HG03196 (cell line): ENCODE data around the gene MTUS2.

Experiments
- ATAC-seq: cut with Tn5 transposase; IDR thresholded peaks from one replicate; pipeline ENCODE4 v1.9.1; 2021; ENCODE audit not compliant: unreplicated experiment

Gene MTUS2

DNA sequence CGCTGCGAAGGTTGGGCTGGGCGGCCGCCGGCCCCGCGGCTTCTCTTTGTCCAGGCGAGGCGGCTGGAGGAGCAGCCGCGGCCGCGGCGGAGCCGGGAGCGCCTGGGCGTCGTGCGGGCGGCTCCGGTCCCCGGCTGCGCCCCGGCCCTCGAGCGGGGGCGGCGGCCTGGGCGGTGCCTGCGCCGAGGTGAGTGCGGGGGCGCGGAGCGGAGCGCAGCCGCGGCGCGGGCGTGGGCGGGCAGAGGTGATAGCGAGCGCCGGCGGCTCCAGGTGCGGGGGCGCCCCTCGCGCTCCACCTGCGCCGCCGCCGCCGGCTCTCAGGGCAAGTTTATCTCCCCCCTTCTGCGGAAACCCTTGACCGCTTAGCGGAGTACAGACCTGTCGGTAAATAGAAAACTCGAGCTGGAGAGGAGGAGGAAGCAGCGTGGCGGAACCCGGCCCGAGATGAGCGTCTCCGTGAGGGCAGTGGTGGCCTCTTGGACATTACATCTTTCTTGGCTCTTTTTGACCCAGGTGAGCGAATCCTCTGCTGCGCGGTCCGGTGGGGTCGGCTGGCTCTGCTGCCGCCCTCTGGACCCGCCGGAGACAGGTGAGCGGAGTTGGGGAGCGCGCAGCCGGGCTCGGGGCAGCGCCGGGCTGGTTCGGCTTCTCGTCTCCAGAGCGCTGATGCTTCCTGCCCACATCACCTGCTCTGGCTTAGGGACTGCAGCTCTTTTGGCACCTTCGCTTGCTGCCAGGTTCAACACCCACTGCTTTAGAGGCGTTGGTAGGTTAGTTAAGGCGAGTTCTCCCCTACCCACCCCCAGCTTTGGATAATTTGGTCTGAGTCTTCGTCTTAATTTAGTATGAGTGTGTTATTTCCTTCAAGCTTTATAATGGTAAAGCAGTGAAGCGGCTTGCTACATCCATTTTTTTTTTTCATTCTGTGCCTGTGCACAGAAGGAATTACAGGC, at the start of gene MTUS2:
TSS of gene MTUS2 (plus strand) at position 241 of the 953 bp plus-strand sequence.
- no peak for ATAC-seq

DNA sequence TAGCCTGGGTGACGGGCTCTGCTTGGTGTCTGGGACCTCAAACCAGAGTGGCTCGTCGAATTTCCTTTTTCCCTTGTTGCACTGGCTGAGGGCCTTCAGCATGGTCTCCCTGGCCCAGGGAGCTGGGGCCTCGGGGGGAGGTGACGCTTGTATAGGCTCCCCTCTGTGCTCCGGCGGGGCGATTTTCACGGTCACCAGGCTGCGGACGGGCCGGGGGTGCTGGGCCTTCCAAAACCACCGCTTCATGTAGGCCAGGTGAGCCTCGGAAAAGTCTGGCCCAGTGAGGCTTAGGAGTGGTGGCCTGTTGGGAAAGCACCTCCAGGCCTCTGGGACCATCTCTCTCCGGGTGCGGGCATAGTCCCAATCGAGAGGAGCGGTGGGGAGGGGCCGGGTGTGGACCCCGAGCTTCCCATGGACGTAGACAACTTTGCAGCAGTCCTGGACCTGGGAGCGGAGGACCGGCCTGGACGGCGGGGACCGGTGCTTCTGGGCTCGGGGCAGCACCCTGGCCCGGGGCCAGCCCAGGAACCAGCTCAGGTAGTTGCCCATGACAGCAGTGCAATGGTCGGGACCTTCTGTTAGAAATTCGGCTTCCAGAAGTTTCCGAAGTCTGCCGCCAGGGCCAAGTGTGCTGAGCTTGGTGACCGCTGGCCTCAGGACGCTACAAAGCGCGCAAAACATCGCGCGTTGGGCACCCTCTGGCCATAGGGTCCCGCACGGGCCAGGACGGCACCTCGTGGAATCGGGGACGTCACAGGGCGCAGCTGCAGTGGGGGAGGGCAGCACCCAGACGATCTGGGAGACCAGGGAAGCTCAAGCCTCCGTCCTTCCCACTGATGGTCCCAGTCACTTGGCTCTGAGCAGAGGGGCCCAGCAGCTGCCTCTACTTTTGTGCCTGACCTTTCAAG, 41.6 kb upstream of the MTUS2 start:
- no peak for ATAC-seq

DNA sequence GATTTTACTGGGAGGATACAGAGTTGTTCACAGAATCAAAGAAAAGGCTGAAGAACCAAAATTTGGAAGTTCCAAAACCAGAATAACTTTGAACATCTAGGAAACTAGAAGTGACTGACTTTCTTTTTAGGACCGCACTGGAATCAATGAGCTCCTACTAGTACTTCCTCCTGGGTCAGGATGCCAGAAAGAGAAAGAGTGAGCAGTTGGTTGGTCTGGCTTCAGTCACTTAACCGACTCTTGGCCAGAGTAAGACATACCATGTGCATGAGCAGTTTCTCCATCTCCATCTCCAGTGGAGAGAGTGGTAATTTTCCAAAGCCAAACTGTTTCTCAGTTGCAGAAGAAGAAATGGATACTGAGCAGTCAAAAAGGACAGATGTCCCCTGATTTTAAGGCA, 27.1 kb upstream of the MTUS2 start:
- no peak for ATAC-seq

DNA sequence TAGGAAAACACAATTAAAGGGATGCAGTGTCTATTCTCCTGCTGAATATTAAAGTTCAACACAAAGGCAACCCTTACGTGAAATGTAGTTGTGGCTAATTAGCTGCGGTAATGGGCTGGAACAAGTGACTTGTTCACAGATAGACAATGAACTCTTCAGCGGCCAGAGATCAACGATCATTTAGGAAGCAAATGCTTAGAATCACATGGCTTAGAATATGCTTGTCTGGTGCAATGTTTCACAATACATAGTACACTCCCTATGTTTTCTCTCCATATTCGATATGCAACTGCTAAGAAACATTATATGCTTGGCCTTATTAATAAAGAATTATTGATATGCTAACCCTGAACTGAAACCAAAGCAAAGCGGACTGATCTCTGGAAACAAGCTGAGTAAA, 25.7 kb upstream of the MTUS2 start:
- no peak for ATAC-seq

DNA sequence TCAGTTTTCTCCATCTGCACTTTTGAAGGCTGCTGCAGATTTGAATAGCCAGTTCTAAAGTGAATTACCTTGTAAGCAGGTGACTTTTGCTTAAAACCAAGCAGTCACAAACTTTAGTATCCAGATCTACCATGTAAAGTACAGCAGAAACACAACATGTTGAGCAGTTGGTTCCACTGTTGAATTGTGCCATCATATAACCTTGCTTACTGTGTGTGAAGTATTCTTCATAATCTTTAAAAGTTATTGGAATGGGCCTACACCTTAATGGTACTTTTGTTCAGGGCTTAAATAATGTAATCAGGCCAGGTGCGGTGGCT, 23.2 kb upstream of the MTUS2 start:
- ATAC-seq = no peak

DNA sequence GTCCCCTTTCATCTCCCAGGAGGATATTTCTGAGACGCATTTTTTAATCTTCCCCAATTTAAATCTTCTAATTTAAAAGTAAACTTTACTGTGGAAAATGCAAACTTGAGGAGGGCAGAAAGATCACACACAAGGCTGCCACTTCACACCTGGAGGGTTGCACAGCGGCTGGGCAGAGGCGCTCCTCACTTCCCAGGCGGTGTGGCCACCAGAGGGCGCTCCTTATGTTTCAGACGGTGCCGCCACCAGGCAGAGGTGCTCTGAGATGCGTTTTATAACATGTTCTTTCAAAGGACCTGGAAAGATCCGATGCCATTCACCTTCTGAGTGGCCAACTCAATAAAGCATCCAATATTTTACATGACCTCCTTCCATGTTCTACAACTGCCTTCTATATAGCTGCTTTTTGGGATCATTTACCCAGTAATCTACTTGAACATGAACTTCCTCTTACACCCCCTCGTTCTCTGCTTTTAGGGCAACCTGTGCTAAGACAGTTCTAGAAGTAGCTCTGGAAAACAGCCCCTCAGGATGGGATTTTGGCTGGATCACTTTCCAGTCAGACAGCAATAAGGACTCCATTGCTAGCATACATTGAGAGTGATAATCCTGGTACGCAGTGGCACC, 14.8 kb upstream of the MTUS2 start:
- no peak for ATAC-seq

DNA sequence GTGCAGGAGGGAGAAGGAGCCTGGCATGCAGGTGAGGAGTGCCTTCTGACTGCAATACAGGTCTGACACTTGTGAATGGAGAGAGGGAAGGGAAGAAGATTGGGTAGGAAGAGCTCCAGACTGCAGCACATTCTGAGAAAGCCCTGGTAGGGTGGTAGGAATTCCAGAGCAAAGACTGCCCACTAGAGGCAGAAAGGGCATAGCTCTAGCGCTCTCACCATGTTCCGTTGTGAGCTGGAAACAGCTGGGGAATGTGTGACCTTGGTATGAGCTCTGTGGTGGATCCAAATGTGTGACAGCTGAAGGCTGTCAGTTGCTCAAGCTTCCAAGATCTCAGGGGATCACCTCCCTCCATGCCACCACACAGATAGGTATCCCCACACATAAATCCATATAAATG, 2.9 kb upstream of the MTUS2 start:
- no peak for ATAC-seq

DNA sequence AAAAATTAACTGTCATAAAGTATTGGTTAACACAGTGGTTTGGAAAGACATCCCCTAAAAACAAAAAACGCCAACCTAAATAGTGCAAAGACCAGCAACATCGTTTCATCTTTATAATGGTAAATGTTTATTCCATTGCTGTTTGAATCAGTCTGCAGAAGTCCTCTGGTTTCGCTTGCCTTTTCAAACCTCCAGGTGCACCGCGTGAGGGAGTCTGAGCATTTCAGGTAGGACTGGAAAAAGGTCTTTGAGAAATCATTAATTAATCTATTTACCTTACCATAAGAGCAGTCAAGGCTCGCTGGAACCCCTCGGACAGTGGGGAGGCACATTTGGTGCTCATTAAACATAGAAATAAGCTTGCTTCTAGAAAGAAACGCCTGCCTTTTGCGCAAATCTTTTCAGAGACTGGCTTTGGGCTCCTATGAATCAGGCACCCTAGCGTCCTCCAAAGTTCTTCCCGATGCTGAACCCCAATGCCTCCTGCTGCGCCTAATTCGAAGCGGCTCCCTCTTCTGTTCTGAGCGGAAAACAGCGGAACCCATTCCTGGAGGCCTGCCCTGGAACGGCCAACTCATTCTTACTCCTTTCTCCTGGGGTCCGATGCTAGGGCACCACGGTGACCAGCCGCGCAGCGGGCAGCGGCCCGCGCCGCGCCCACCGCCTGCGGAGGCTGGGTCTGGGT, 951 bp upstream of the MTUS2 start:
- no peak for ATAC-seq

DNA sequence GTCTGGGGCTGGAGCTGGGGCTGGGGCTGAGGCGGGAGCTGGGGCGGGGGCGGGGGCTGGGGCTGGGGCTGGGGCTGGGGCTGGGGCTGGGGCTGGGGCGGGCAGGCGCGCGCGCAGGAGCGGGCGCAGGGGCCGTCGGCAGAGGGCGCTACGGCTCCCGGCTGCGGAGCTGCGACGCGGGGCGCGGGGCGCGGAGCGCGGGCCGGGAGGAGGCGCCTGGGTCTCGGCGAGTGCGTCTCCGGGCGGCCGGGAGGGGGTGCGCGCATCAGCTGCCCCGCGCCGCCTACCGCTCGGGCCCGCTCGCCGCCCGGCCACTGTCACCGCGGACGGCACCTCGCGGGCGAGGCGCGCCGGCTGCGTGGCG, 422 bp upstream of the MTUS2 start:
- no peak for ATAC-seq

DNA sequence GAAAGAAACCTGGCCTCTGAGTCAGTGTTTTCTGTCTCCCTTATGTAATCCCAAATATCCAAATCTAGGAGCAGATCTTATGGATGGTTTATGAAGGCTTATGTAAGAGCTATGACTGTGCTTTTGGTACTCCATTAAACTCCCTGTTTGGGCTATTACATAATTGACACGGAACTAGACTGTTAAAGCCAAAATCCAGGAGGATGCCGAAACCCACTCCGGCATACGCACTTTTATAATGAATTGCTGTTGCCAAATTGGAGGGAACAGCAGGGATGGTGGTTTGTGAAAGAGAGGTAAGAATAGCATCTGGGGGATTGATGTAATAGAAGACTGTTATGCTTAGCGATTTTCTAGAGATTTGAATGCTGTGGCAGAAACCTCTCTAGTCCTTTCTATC, 2.0 kb downstream of the MTUS2 start:
- no peak for ATAC-seq

DNA sequence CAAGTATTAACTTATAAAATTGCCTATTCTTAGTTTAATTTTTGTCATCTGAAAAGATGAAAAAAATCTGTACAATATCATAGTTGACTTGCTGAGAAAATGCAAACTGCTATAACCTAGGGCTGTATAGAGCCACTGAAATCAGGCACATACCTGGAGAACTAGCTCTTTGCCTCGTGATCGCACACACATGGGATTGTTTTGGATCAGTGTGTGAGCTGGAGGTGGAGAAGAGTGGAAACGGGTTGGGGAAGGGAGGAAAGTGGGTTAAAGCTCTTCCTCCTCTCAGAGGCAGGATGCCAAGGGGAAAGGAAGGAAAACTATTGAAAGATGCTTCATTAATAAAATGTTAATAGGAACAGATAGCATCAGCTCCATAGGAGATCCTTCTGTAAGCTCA, 2.7 kb downstream of the MTUS2 start:
- ATAC-seq = no peak

DNA sequence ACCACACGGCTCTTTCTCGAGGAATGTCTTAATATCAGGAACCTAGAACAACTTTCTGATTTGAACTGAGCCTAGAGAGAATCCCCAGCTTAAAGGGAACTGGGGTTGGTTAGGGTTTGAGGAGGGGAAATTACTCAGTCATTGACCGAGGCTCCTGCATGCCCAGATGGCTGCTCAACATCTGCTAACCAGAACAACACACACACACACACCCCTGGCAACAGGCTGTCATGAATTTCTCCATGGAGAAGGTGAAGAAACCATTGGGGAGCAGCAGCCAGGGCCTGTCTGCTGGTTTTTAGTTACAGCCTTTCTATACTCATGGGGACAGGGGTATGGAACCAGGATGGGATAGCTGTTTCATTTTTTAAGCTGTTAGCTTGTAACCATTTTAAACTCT, 5.2 kb downstream of the MTUS2 start:
- no peak for ATAC-seq

DNA sequence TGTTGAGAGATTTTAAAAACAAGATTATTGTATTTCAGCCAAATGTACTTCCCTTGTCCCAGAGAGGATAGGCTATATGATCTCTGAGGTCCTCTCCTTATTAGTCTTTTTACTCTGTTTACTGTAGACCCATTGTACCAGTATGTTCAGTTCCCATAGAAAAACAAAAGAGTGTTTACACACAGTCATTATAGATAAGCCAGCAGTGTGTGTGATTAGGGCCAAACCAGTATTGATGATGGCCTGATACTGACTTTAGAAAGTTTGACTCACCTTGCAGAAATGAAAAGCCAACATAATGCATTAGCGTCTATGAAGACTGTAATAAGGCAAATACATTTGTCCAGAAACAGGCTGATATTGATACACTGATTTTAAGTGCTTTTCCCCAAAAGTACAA, 6.2 kb downstream of the MTUS2 start:
- ATAC-seq = no peak

DNA sequence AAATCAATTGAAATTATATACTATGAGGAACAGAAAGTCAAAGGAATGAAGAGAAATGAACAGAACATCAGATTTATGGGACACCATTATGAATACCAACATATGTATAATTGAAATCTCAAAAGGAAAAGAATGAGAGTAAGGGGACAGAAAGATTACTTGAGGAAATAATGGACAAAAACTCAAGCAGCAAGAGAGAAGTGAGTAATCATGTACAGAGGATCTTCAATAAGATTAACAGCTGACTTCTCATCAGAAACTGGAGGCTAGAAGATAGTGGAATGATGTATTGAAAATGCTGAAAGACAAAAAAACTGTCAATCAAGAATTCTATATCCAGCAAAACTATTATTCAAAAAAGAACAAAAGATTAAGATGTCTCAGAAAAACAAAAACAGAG, 10.4 kb downstream of the MTUS2 start:
- ATAC-seq = no peak

DNA sequence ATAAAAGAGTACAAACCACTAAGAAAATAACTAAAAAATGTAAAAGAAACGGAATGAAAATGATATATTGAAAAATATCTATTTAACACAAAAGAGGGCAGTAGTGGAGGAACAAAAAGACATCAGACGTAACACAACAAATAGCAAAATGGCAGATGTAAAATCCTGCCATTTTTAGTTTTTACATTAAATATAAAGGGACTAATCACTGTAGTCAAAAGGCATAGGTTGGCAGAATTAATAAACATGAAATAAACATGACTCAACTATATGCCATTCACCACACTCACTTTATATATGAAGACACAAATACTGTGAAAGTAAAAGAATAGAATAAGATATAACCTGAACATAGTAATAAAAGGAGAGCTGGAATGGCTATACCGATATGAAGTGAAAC, 11.0 kb downstream of the MTUS2 start:
- no peak for ATAC-seq

DNA sequence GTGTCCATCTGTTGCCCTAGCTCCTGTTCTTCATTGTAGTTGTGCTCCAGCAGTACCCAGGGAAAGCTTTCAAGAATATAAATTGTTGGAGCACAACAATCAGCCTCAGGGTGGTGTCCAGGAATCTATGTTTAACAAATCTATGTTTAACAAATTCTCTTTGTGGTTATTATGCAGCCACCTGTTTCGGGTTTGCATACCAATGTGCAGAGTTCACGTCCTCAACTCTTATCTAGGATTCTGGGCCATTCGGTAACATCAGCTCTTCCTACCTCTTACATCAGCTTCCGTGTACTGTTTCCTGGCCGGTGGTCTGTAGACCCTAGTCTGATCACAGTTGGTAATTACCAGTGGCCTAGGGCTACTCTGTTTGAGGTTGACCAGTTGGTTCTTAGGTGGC, 17.0 kb downstream of the MTUS2 start:
- ATAC-seq = no peak

DNA sequence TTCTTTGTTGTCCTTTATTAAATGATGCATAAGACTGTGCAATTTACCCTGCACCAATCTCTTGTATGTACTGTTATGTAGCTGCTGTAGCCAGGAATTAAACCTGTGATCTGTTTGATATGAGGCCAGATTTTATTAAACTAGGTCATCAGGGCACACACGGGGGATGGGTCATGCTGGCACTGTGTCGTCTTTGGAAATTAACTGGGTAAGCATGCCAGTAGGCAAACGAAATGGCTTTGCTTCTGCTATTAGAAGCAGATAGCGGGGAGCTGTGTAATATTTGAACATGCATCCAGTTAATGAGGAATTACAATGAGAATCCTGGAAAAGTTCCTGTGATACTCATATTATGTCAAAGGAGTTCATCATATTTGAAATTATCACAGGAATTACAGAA, 23.5 kb downstream of the MTUS2 start:
- ATAC-seq = no peak

DNA sequence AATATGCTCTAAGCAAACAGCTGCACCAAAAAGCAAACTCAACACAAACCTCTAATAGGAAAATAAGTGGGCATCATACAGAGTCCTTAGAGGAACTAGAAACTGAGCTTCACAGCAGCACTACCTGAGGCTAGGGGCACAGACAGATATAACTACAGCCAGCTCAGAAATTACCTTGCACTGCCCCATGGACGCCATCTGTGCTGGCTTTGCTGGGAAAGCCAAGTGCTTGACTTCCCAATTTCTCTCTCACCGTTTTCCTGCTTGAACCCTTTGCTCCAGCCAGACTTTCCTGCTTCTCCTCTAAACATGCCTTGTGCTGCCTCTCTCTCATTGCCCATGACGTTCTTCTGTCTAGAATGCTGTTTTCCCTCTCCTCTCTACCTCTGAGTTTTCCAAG, 29.3 kb downstream of the MTUS2 start:
- no peak for ATAC-seq

DNA sequence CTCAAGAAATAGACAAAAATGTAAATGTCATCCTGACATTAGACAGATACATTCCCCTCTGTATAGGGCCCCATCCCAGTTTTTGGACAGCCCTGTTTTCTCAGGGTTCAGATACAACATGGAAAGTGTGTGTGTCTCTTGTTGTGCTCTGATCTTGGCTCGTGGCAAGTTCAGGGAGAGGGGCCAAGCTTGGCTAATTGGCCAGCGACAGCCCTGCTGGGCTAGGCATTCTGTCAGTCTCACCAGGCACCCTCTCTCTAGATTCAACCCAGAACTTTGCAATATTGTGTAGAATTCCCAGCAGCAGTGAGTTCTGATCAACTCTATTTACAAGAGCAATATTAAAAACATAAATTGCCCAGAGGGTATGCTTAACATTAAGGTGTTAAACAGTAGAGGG, 30.1 kb downstream of the MTUS2 start:
- no peak for ATAC-seq

DNA sequence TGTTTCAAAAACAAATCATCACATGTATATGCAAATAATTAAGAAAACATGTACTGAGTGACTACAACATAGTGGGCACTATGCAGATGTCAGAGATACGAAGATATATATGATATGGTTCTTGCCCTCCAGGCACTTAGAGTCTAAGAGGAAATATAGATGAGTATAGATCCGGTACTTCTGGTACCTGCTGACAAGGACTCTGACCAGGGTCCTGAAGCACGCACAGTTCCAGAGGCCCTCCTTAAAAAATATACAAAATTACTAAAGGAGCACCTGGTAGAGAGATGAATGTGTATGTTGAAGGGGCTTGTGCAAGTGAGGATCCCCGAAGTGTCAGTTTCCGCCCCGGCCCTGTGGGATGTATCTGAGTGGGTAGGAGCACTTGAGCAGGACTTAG, 31.3 kb downstream of the MTUS2 start:
- ATAC-seq = no peak

DNA sequence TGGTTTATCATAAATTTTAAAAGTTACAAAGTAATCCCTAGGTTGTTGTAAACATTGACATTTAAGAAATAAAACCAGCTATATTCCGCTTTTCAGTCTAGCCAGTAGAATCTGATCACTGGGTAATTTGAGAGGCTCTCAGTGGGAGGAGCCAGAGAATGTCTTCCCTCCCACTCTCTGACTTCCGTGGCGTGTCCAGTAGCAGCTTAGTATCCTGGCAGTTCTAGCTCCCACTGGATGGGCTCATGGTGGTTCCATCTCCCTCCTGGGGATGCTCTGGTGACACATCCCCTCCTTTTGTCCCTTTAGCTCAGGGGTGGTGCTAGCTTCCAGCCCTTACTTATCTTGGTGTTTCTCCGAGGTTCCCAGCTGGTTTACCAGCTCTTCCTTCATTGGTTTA, 34.5 kb downstream of the MTUS2 start:
- ATAC-seq = no peak
